HG03280 (cell line): ENCODE results near the gene SIGLEC15.
"Not testable (repeated sequence)": the region's sequence is repeated elsewhere in the genome, so short reads cannot be mapped to it uniquely, and the experiment has no call there.

ENCODE experiments used
- ATAC-seq: cut with Tn5 transposase; IDR thresholded peaks from one replicate; pipeline ENCODE4 v1.9.1; 2021; ENCODE audit warnings: mild to moderate bottlenecking, moderate library complexity; ENCODE audit not compliant: unreplicated experiment

Gene SIGLEC15

GRCh38 chr18:45825258-45826044 lies at the start of gene SIGLEC15:
SIGLEC15 (plus strand) TSS chr18:45825675; CDS start chr18:45825729, 54 bp downstream.
- no peak for ATAC-seq

- no peak for ATAC-seq
Observed at GRCh38 chr18:45775743-45776142, 49.7 kb upstream of the SIGLEC15 start.

- no peak for ATAC-seq
Observed at GRCh38 chr18:45777393-45777792, 48.1 kb upstream of the SIGLEC15 start.

GRCh38 chr18:45780568-45780967 lies 44.9 kb upstream of the SIGLEC15 start:
- ATAC-seq, result no peak

- ATAC-seq, result no peak
Observed at GRCh38 chr18:45782662-45783061, 42.8 kb upstream of the SIGLEC15 start.

- no peak for ATAC-seq
Observed at GRCh38 chr18:45783097-45784075, 42.1 kb upstream of the SIGLEC15 start.

- no peak for ATAC-seq
Observed at GRCh38 chr18:45785134-45785533, 40.3 kb upstream of the SIGLEC15 start.

- ATAC-seq, result no peak
Observed at GRCh38 chr18:45786941-45787340, 38.5 kb upstream of the SIGLEC15 start.

GRCh38 chr18:45787346-45787745 lies 38.1 kb upstream of the SIGLEC15 start:
- ATAC-seq, result no peak

- no peak for ATAC-seq
Observed at GRCh38 chr18:45788861-45789260, 36.6 kb upstream of the SIGLEC15 start.

- no peak for ATAC-seq
Observed at GRCh38 chr18:45792506-45793263, 32.8 kb upstream of the SIGLEC15 start.

GRCh38 chr18:45793264-45793965 lies 32.1 kb upstream of the SIGLEC15 start:
- no peak for ATAC-seq

GRCh38 chr18:45801416-45802004 lies 24.0 kb upstream of the SIGLEC15 start:
- no peak for ATAC-seq

GRCh38 chr18:45802814-45803492 lies 22.5 kb upstream of the SIGLEC15 start:
- ATAC-seq, result no peak

GRCh38 chr18:45805551-45805950 lies 19.9 kb upstream of the SIGLEC15 start:
- no peak for ATAC-seq

- ATAC-seq, result no peak
Observed at GRCh38 chr18:45806226-45806625, 19.2 kb upstream of the SIGLEC15 start.

GRCh38 chr18:45807144-45807543 lies 18.3 kb upstream of the SIGLEC15 start:
- not testable (repeated sequence) for ATAC-seq

- not testable (repeated sequence) for ATAC-seq
Observed at GRCh38 chr18:45814733-45815132, 10.7 kb upstream of the SIGLEC15 start.

- ATAC-seq, result no peak
Observed at GRCh38 chr18:45817543-45817942, 7.9 kb upstream of the SIGLEC15 start.
